Fibroblast of villous mesenchyme (primary cell): ENCODE measurements around the gene SLIT3. TPM values are rescaled to one million over a fixed set of nuclear protein-coding genes. Genes with fewer than 3 reads are reported as not detected.
"Not testable (repeated sequence)": the region's sequence is repeated elsewhere in the genome, so short reads cannot be mapped to it uniquely, and the experiment has no call there.

ENCODE experiments used
- DNase-seq: peaks from one replicate; pipeline ENCODE4 v3.0.0-alpha.2; 2010; ENCODE audit warnings: low read depth
- H3K4me3 ChIP-seq: 2 replicates; pipeline ENCODE4 v1.5.1; 2011; ENCODE audit warnings: low read depth, mild to moderate bottlenecking, low read length
- total RNA-seq: library from RNA; depleted of rRNA; stranded (reverse); fragments of >200 nt; gene quantifications from 2 replicates; pipeline ENCODE4 v1.2.3, GENCODE V29; 2012
- TF ChIP-seq, protein P1 (sequence below): IDR thresholded peaks from 2 replicates; pipeline ENCODE4 v1.5.1; 2012; ENCODE audit warnings: low read depth, mild to moderate bottlenecking, low read length; ENCODE audit not compliant: insufficient read depth

SLIT3 gene
- total RNA-seq, 1 donor = under 0.01 TPM

DNA sequence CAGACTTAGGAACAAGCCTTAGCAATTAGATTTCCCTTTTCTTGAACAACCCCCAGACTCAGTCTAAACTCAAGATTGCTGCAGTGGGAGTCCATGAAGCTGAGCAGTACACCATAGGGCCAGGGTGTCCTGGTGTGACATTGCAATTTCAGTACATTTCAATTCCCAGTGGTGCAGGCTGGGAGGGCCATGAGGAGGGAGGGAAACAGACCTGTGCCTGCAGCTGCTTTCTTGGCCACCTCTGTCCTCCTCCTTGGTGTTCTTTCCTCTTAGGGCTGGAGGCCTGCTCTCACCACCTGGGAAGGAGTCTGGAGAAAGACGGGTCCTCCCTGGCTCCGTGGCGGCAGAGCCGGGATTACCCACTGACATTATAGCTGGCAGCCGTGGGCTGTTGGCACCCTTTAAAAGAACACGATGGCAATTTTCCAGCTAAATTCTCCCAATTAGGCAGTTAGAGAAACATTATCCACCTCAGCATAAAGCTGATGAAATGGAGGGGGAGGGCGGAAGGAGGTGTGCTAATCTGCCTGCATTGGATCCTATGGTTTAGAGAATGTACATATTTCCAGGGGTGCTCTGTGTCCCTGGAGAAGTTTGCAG is 186.4 kb downstream of the SLIT3 start:
- DNase-seq = no peak
- TF ChIP-seq, protein P1, sequence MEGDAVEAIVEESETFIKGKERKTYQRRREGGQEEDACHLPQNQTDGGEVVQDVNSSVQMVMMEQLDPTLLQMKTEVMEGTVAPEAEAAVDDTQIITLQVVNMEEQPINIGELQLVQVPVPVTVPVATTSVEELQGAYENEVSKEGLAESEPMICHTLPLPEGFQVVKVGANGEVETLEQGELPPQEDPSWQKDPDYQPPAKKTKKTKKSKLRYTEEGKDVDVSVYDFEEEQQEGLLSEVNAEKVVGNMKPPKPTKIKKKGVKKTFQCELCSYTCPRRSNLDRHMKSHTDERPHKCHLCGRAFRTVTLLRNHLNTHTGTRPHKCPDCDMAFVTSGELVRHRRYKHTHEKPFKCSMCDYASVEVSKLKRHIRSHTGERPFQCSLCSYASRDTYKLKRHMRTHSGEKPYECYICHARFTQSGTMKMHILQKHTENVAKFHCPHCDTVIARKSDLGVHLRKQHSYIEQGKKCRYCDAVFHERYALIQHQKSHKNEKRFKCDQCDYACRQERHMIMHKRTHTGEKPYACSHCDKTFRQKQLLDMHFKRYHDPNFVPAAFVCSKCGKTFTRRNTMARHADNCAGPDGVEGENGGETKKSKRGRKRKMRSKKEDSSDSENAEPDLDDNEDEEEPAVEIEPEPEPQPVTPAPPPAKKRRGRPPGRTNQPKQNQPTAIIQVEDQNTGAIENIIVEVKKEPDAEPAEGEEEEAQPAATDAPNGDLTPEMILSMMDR = no peak

DNA sequence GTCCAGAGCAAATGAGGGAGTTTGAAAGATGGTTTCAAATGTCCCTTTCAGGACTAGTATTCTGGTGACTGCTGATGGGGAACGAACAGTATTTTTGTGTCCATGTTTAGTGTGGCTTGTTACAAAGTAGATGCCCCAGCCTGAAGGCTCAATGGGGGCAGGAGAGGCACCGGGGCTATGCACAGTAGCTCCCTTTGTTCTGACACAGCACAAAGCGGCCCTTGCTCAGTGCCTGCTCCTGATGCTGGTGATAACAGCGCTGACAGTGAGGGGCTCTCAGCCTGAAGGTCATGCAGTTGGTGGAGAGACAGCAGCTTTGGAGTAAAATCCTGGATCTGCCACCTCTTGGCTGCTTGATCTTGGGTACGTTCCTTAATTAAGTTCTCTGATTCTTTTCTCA is 188.9 kb downstream of the SLIT3 start:
- H3K4me3 ChIP-seq = no peak overlapping the region
- no peak for DNase-seq
- TF ChIP-seq, protein P1 = no peak

More for the DNA sequence above, 186.4 kb downstream of the SLIT3 start:
- no peak overlapping the region for H3K4me3 ChIP-seq

DNA sequence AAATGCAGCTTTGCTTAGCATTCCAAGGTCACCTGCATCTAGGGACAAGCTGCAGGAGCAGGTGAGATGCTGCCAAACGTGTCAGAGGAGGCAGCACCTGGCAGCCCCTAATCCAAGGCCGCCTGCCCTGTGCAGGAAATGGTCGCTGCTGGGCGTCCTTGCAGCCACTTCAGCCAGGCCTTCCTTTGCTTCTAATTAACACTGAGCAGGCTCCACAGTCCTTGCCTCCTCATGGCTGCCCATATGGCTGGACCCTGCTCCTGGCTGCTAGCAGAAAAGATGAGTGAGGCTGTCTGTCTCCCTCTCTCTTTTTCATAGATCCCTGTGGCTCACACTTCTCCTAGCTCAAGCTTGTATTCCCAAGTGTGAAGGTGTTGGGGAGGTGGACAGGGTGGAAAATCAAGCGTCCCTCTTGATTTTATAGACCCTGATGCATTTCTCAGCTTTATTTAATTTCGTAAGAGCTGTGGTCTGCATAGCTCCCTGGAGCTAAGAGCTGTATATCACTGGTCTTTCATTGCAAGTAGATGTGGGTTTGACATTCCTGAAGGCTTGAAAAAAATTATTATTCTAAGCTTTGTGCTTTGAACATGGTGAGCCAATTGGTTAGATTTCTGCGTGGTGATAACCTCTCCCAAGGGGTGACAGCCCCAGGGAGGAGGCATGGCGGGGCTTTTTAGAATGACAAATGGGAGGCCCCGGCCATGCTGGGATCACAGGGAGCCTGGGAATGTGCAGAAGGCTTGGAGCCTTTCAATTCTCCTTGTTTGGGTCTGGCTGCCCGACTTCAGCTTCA is 193.8 kb downstream of the SLIT3 start:
- DNase-seq = no peak
- TF ChIP-seq, protein P1 = no peak
- no peak overlapping the region for H3K4me3 ChIP-seq

DNA sequence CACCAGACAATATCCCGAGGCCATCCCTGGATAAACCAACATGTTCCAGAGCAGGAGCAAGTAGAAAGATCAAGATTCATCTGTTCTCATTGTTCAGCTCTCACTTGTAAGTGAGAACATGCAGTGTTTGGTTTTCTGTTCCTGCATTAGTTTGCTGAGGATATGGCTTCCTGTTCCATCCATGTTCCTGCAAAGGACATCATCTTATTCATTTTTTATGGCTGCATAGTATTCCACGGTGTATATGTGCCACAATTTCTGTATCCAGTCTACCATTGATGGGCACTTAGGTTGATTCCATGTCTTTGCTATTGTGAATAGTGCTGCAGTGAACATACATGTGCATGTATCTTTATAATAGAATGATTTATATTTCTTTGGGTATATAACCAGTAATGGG is 195.4 kb downstream of the SLIT3 start:
- DNase-seq, H3K4me3 ChIP-seq: not testable (repeated sequence)

DNA sequence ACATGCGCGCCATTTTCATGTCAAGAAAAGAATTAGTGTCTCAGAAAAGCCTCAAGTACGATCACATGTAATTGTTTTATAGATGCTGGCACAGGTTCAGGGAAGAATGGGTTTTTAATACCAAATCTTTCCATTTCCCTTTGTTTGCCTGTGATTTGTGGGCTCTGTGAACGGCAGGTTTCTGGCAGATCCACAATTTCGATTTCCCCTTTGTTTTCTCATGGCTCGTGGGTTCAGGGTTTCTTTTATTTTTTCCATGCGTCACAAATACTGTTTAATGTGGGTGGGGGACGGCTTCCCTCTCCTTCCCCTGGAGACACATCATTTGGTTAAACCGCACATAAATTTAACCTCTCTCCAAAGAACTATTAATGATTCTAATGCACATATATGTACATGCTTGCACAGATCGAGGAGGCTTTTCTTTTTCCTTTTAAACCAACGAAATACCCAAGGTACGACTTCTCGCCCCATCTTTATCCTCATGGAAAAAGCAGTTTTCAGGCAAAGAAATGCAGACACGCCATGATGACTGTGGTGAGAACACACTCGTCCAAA is 195.9 kb downstream of the SLIT3 start:
- TF ChIP-seq, protein P1 = no peak
- no peak overlapping the region for H3K4me3 ChIP-seq
- DNase-seq = no peak

DNA sequence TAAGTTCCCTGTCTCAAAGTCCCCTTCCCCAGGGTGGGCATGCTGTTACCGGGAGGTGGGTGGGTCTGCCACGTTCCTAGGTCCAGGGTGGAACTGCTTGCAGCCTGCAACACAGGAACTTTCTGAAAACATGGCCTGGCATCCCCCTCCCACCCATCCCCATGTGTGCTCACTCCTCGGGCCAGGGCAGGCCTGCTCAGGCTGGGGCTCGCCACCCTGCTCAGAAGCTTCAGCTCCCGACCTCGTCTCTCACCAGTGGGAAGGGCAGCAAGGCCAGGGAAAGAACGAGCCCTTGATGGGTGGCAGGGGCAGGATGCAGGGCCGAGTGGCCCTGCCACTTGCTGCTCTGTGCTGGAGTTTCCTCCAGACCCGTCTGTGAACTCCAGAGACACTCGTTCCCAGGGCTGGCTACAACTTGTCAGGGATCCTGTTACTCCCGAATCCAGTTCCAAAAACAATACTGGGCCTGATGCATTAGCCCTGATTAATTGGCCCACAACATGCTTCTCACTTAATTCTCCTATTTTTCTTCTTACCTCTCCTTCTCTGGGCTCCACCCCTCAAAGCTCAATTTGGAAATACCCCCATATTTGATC is 197.3 kb downstream of the SLIT3 start:
- no peak overlapping the region for H3K4me3 ChIP-seq
- TF ChIP-seq, protein P1 = no peak
- no peak for DNase-seq

DNA sequence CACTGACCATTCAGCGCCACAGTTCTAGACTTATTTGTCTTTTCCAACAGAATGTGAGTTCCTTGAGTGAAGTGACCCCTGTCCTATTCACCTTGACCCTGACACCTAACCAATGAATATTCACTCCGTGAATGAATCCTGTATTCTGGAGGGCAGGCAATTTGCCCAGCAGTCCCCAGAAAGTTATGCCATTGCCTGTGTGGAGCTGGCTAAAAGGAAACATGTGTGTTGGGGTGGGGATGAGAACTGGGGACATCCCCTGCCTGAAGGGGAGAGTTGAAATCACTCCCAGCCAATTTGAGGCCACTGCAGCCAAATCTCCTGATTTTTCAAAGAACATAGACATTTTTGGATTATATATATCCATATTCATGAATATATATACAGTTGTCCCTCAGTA is 199.0 kb downstream of the SLIT3 start:
- DNase-seq = no peak
- H3K4me3 ChIP-seq = no peak overlapping the region
- TF ChIP-seq, protein P1 = no peak
